ENCODE results near the gene TNS4. TPM values are rescaled to one million over a fixed set of nuclear protein-coding genes. Genes with fewer than 3 reads are reported as not detected.

The TNS4 gene
- total RNA-seq, 3 donors from 2014 or later: 3.0 to 13.1 (median 3.3) TPM

GRCh38 chr17:40524243-40524965 lies 23.0 kb upstream of the TNS4 start:
- intact Hi-C loops (cut with DNase I, micrococcal nuclease): no loop called here
- no peak overlapping the region for H3K4me3 ChIP-seq
- no peak for TF ChIP-seq CTCF (IDR thresholded peaks at IDR 0.05)
- H3K9me3 ChIP-seq: no peaks in the 10 kb centered on the region
- H3K4me1 ChIP-seq (ENCODE audit: low read depth): no peaks in the 10 kb centered on the region
- no peaks in the 10 kb centered on the region for H3K36me3 ChIP-seq (ENCODE audit: low read depth)
- DNase-seq (no peak), ATAC-seq (no peak)

GRCh38 chr17:40522961-40523310 lies 21.5 kb upstream of the TNS4 start:
- DNase-seq (no peak), ATAC-seq (no peak)
- peaks cover 10% of the 10 kb centered on the region for H3K4me1 ChIP-seq (ENCODE audit: low read depth)
- no peaks in the 10 kb centered on the region for H3K36me3 ChIP-seq (ENCODE audit: low read depth)
- intact Hi-C loops (cut with DNase I, micrococcal nuclease): no loop called here
- no peaks in the 10 kb centered on the region for H3K9me3 ChIP-seq
- no peak overlapping the region for H3K4me3 ChIP-seq
- no peak for TF ChIP-seq CTCF (IDR thresholded peaks at IDR 0.05)

- H3K36me3 ChIP-seq (ENCODE audit: low read depth): no peaks in the 10 kb centered on the region
- H3K9me3 ChIP-seq: no peaks in the 10 kb centered on the region
- DNase-seq (no peak), ATAC-seq (no peak)
- no peak overlapping the region for H3K4me3 ChIP-seq
- peaks cover 14% of the 10 kb centered on the region for H3K4me1 ChIP-seq (ENCODE audit: low read depth)
- no peak for TF ChIP-seq CTCF (IDR thresholded peaks at IDR 0.05)
- intact Hi-C loops (cut with DNase I, micrococcal nuclease): no loop called here
Measured at GRCh38 chr17:40522250-40522960, 21.0 kb upstream of the TNS4 start.

- no peak for TF ChIP-seq CTCF (IDR thresholded peaks at IDR 0.05)
- intact Hi-C loops (cut with DNase I, micrococcal nuclease): no loop called here
- Histone ChIP-seq H3K4me1 (ENCODE audit: low read depth) (peaks cover 22% of the 10 kb centered on the region), H3K4me3 (no peak overlapping the region), H3K36me3 (ENCODE audit: low read depth) (no peaks in the 10 kb centered on the region), H3K9me3 (no peaks in the 10 kb centered on the region)
- DNase-seq (no peak), ATAC-seq (no peak)
Measured at GRCh38 chr17:40520991-40521453, 19.6 kb upstream of the TNS4 start.

GRCh38 chr17:40519089-40519775 lies 17.8 kb upstream of the TNS4 start:
- TF ChIP-seq CTCF (IDR thresholded peaks at IDR 0.05): no peak
- Histone ChIP-seq H3K36me3 (ENCODE audit: low read depth) (no peaks in the 10 kb centered on the region), H3K9me3 (no peaks in the 10 kb centered on the region), H3K4me3 (no peak overlapping the region), H3K4me1 (ENCODE audit: low read depth) (peaks cover 23% of the 10 kb centered on the region)
- no peak for ATAC-seq
- DNase-seq: no peak
- intact Hi-C loops (cut with DNase I, micrococcal nuclease): no loop called here
